Keratinocyte (primary cell): ENCODE data around the gene HSD11B2.

Source experiments
- EZH2 ChIP-seq: IDR thresholded peaks from one replicate; pipeline ENCODE4 v1.6.1; 2012; ENCODE audit warnings: inconsistent platforms, mild to moderate bottlenecking, low read length, moderate library complexity
- TF ChIP-seq, protein P1 (sequence below), 3 experiments: IDR thresholded peaks in 1 of 3; conservative IDR thresholded peaks in 1 of 3; optimal IDR thresholded peaks in 1 of 3; 2 replicates in 2 of 3; 3 replicates in 1 of 3; pipeline versions ENCODE3 to v1.5.1; 2011; ENCODE audit warnings: low read length in 3 of 3, mild to moderate bottlenecking in 3 of 3, moderate library complexity in 2 of 3, control low read depth in 1 of 3, inconsistent platforms in 1 of 3; ENCODE audit not compliant: insufficient read depth in 2 of 3; ENCODE audit errors: extremely low read depth in 1 of 3

DNA sequence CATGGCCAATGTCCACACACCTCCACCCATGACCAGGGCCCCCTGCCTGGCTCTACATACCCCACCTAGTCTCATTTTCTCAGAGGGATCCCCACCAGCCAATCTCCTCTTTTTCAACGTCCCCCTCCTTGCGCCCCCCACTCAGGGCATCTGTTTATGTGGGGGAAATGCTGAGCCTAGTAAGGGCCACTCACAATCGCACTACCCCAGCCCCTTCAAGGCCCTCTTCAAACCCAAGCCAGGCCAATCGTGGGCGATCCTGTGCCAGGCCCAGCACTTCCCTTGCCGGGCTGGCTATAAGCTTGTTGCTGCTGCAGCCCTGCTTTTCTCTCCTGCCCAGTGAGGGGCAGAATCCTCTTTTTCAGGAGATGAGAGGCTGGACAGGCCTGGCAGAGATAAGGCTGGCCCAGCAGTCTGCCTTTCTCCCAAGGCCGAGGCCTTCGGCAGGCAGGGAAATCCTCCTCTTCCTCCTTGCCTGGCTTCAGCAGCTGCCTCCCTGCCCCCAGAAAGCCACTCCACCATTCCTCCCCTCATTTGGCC, 16.1 kb downstream of the HSD11B2 start:
- TF ChIP-seq, protein P1, sequence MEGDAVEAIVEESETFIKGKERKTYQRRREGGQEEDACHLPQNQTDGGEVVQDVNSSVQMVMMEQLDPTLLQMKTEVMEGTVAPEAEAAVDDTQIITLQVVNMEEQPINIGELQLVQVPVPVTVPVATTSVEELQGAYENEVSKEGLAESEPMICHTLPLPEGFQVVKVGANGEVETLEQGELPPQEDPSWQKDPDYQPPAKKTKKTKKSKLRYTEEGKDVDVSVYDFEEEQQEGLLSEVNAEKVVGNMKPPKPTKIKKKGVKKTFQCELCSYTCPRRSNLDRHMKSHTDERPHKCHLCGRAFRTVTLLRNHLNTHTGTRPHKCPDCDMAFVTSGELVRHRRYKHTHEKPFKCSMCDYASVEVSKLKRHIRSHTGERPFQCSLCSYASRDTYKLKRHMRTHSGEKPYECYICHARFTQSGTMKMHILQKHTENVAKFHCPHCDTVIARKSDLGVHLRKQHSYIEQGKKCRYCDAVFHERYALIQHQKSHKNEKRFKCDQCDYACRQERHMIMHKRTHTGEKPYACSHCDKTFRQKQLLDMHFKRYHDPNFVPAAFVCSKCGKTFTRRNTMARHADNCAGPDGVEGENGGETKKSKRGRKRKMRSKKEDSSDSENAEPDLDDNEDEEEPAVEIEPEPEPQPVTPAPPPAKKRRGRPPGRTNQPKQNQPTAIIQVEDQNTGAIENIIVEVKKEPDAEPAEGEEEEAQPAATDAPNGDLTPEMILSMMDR (optimal IDR thresholded peaks at IDR 0.05 in 1 of 3, IDR thresholded peaks at IDR 0.05 in 1 of 3, conservative IDR thresholded peaks at IDR 0.05 in 1 of 3; ENCODE audit: extremely low read depth in 1 of 3, insufficient read depth in 2 of 3, low read length in 3 of 3) = no peak
- TF ChIP-seq EZH2 = no peak
